Occipital lobe (tissue), 2 donors: Measurements from ENCODE around the gene CPNE9. TPM values are rescaled to one million over a fixed set of nuclear protein-coding genes. Genes with fewer than 3 reads are reported as not detected.

Experiments used
- DNase-seq: peaks from one replicate; lab custom pipeline; 2025; lab: John Stamatoyannopoulos, UW
- total RNA-seq: library from RNA; depleted of rRNA; stranded (reverse); fragments of >200 nt; gene quantifications from one replicate; pipeline ENCODE4 v1.2.3, GENCODE V29; 2014

CPNE9 gene
- total RNA-seq, 1 donor from 2014 or later = 0.31 TPM

DNA sequence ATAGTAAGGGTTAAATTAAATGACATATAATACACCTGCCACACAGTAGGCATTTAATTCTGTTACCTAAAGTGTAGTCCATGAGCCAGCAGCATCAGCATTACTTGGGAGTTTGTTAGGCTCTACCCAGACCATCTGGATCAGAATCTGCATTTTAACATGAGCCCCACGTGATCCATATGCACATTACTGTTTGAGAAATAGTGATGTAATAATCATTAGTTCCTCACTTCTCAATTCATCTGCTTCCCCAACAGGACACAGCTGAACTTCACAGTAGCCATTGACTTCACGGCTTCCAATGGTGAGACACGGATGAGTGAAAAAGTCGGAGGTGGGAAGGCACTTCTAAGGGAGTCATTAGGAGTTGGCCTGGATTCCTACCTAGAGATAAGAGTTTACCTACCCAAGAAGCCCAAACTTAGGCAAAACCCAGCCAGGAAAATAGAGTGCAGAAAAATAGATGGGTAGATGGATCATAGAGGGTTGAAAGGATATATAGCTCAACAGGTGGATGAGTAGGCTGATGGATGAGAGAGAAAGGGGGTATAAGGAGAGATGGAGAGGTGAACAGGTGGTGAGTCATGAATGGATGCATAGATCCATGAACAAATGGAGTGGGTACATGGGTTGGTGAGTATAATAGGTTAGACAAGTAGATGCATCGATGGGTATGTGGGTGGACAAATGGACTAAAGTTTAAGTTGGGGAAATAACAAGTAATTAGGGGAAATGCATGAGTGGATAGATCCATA is 13.3 kb downstream of the CPNE9 start:
- no peak for DNase-seq

DNA sequence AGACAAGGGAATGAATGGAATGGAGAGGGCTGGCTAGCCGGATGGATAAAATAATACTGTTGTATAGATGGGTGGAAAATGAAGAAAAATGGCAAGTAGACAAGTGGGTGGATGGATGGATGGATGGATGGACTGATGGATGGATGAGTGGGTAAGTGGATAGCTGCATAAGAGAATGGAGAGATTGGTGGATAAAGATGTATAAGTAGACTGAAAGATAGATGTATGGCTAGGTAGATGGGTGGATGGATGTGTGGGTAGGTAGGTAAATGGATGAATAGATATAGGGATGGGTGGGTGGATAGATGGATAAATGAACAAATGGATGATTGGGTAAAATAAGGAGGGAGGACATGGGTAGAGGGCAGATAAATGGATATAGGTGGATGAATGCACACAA is 13.9 kb downstream of the CPNE9 start:
- DNase-seq = no peak

DNA sequence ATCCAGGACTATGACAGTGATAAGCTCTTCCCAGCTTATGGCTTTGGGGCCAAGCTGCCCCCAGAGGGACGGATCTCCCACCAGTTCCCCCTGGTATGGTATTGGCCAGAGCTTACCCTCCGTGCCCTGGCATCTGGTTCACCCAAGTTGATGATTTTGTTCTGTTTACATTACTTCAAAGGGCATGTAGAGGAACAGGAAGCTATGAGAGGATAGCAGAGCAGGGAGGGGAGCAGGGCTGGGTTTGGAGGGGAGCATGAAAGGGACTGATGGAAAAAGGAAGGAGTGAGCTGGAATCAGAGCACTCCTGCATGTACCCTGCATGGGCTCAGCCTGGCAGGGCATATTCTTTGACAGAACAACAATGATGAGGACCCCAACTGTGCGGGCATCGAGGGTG is 14.5 kb downstream of the CPNE9 start:
- DNase-seq = no peak

DNA sequence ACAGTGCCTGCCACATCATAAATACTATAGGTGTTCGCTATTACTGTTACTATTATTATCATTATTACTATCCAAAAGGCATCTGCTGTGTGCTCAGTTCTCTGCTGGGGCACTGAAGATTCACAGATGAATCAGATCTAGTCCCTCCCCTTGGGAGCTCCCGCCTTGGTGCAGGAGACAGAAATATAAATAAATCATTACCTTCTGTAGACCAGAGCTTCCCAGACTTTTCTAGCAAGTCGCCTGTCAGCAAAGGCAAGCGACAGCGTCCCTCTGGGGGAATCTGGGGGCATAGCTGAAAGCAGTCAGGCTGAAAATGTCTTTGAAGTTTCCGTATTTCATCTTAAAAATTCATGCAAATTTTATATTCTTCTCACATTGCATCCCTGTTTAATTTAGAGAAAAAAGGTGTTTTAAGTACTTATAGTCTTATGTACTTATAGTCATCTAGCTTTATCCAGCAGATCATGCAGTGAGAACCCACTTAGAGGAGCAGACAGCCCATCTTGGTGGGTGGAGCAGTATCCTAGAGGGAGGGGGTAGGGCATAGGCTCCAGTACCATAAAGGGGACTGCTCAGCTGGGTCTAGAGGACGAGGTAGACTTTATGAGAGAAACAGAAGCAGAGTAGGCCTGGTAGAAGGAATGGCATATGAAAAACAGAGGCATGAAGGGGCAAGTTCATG is 17.5 kb downstream of the CPNE9 start:
- no peak for DNase-seq

DNA sequence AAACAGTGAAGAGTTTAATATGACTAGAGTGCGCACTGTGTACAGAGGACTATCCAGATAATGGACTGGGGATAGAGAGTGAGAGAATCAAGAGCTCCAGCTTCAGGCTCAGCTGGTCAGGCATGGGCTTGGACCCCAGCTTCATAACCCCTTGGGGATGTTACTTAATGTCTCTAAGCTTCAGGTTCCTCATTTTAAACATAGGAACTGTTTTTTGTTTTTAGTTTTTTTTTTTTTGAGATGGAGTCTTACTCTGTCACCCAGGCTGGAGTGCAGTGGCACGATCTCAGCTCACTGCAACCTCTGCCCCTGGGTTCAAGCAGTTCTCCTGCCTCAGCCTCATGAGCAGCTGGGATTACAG is 18.0 kb downstream of the CPNE9 start:
- DNase-seq = no peak

DNA sequence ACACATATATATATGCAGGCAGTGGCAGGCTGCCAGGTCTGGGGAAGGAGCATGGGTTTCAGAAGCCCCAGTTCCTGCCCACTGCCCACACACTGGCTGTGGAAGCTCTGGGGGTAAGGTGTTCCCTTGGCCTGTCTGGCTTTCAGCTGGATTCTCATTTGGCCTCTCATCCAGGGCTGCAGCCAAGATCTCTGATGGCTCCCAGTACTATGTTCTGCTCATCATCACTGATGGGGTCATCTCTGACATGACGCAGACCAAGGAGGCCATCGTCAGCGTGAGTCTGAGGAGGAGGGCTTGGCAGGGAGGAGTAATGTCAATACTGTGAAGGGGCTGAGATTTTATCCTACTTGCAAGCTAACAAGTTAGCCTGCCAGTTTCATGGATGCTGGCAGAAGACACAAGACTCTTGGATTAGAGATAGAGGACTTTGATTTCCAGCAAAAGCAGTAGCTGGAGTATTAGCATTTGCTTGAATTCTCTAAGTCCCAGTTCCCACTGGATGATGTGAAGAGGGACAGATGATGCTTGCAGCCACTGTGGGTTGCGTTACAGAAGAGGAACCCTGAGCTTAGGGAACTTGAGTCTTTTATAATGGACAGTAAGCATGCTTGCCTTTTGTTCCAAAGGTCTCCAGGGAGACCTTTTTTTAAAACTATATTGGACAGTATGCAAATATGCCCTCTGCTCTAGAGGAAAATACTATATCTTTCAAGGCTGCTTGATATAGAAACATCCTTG is 22.3 kb downstream of the CPNE9 start:
- DNase-seq = no peak

DNA sequence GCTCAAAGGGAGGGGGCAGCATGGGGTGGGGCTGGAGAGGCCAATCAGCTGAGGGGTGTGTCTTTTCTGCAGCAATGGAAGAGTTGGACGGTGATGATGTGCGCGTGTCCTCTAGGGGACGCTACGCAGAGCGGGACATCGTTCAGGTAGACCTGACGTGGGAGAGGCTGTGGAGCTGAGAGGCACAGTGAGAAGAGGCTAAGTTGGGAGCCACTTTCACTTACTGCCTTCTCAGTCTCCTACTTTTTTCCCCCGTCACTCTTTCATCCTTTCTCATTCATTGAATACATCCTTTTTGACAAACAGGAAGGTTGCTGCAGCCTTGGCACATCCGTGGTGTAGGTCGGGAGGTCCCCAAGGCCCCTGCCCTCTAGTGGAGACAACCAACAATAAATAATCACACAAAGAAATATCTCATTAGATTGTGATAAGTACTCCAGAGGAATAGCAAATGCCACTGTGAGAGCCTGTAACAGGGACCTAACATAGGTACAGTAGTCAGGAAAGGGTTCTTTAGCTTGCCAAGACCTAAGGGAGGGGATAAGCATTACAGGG is 23.5 kb downstream of the CPNE9 start:
- DNase-seq = no peak

DNA sequence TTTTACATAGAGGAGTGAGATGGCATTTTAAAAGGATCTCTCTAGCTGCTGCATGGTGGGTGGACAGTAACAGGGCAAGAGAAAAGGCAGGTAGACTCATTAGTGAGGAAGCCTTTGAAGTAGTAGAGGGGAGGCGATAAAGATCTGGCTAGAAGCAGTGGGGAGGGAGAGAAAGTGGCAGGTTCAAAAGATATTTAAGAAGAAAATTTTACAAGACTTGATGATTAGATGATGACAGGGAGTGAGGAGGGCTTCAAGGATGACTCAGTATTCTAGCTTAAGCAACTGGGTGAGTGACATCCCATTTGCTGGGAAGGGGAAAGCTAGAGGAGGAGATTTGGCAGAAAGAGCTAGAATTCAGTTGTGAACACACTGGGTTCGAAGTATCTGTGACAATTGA is 24.1 kb downstream of the CPNE9 start:
- DNase-seq = no peak

DNA sequence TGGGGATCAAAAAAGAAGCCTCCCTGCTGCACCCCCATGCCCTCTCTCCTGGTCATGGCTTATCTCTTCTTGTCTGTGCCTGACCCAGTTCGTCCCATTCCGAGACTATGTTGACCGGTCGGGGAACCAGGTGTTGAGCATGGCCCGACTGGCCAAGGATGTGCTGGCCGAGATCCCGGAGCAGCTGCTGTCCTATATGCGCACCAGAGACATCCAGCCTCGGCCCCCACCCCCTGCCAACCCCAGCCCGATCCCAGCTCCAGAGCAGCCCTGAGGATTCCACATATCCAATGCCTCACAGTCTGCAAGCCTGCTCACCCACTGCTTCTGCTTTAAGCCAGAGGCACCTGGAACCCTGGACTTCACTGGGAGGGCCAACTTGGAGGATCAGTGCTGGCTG is 25.8 kb downstream of the CPNE9 start:
- no peak for DNase-seq

DNA sequence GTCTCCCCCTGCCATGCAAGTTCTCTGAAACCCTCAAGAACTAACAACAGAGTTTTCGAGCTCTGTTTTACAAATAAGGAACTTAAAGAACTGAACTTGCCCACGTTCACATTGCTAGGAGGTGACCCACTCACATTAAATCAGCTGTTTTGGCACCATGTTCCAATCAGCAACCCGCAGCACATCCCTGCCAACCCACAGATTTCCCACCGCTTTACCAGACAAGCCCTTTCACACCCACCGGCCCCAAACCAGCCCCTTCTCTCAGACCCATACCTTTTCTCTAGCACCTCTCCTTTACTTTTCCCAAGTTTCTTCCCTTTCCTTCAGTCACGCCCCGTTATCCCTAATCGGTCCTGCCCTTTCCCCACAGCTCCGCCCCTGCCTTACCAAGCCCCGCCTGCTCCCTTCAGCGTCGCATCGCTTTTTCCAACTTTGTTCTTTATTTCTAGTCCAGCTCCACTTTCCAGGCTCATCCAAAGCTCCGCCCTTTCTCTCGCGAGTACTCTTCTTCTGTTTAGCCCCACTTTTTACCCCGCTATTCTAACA is 27.1 kb downstream of the CPNE9 start:
- DNase-seq = no peak

DNA sequence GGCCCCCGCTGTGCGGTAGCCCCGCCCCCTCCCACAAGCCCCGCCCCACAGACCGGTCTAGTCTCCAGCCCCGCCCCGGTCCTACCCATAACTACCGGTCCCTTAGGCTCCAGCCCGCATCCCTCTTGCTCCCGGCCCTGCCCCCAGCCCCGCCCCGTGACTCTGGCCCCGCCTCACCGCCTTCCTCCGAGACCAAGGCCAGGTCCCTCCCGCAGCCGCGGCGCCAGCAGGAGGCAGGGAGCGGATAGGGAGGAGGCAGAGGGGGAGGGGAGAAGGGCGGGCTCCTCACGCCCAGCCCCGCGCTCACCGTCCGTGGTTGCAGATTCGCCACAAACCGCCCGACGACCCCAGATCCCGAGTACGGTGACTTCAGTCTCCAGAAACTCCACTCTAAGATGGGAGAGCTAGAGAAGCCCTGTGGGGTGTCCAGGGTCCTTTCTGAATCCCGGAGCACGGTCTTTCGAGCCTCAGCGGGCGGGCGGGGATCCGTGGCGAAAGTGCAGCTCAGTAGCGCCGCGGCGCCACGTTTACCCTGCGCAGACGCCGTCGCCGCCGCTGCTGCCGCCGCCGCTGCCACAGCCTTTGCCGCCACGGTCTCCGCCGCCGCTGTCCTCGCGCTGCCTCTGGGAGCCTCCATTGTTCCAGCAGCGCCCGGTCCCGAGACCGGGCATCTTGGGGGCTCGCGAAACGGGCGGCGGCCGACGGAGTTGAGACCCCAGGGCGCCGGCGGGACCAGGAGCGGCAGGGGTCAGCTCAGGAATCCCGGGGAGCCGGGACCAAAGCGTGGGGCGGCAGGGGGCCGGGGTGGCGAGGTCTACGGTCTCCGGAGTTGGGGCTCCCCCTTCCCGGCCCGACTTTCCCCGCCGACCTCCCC is 27.8 kb downstream of the CPNE9 start, which contains the start of gene BRPF1:
TSS of gene BRPF1 (plus strand) at position 530 of the 874 bp plus-strand sequence. CDS start 2,406 bp downstream, outside the sequence.
- DNase-seq = peak; percentile 100

DNA sequence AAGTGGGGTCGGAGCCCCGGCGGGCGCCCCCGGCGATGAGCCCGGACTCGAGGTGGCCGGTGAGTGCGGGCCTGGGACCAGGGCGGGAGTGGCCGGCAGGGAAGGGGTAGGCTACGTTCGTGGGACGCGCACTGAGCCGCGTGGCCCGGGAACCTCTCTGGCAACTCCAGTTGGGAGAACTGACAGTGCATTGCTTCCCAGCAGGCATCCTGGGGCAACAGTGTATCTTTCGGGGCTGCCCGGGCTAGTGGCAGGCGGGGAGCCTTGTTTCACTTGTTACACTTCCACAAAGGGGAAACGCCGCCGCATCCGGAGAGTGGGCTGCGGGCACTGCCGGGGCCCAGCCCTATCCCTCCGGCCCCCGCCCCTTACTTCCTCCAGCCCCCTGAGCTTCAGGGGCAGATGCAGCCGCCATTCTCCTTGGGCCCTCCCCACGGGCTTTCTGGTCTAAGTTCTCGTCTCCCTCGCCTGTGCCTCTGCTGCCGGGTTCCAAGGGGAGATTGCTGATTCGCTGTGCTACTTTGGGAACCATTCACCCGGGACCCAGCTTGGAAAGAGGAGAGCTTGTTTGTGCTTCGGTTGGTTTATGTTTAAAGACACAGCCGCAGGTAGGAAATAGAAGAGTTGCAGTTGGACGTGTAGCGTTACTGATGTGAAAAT is 28.6 kb downstream of the CPNE9 start:
- no peak for DNase-seq

DNA sequence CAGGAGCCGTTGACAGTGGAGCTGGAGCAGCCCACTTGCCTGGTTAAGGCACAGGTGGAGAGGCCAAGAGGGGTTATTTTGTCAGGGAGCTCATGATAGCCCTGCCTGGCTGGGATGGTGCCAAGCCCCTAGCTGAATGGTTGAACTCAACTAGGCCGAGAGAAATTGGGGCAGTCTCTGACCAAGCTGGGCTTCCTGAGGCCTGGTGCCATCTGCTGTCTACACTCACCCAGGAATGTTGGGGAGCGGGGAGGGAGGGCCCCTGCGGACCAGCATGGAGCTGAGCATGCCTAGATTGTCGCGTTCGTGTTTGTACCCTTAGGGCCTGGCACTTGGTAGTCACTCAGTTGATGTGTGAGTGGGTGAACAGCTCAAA is 29.1 kb downstream of the CPNE9 start:
- no peak for DNase-seq

DNA sequence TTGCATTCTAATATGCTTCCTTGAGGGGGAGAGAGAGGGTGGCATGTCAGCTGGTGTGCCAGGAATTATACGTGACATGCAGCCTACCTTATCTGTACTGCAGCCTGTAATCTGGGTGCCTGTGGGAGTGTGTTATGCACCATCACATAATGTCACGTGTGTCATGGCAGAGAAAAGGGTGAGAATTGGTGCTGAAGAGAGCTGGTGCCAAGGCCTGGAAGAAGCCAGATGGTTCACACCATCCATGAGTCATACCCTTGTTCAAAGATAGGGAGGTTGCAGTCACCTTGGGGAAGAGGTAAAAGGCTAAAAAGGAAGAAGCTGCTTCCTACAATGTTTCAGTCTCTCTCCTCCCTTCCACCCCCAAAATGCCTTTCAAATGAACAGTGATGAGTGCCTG is 33.2 kb downstream of the CPNE9 start:
- DNase-seq = peak; percentile 38

DNA sequence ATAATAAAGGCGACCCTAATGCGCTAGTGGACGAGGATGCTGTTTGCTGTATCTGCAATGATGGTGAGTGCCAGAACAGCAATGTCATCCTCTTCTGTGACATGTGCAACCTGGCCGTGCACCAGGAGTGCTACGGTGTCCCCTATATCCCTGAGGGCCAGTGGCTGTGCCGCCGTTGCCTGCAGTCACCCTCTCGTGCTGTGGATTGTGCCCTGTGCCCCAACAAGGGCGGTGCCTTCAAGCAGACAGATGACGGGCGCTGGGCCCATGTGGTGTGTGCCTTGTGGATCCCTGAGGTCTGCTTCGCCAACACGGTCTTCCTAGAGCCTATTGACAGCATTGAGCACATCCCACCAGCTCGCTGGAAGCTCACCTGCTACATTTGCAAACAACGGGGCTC is 35.5 kb downstream of the CPNE9 start:
- DNase-seq = no peak

DNA sequence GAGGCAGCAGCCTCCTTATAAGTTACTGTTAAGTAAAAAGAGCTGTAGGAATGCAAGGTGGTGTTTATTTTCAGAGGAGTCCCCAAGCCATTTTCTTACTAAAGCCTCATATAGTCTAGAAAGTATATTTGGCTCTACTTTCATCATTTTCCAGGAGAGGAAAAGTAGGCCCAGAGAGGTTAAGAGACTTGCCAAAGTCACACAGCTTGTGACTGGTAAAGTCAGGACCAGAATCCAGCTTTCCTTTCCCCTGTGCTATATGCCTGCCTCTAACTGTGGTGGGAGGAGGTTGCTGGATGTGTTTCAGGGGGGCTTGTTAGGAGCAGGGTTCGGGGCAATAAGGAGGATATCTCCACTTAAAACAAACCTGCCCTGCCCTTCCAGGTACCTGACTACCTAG is 38.9 kb downstream of the CPNE9 start:
- DNase-seq = no peak

DNA sequence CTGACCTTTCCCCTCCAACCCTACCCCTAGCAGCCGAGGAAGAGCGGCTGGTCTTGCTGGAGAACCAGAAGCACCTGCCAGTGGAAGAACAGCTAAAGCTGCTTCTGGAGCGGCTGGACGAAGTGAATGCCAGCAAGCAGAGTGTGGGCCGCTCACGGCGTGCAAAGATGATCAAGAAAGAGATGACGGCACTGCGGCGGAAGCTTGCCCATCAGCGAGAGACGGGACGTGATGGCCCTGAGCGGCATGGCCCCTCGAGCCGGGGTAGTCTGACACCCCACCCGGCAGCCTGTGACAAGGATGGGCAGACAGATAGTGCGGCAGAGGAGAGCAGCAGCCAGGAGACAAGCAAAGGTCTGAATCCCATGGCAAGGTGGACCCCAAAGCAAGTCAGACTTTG is 39.9 kb downstream of the CPNE9 start:
- no peak for DNase-seq

DNA sequence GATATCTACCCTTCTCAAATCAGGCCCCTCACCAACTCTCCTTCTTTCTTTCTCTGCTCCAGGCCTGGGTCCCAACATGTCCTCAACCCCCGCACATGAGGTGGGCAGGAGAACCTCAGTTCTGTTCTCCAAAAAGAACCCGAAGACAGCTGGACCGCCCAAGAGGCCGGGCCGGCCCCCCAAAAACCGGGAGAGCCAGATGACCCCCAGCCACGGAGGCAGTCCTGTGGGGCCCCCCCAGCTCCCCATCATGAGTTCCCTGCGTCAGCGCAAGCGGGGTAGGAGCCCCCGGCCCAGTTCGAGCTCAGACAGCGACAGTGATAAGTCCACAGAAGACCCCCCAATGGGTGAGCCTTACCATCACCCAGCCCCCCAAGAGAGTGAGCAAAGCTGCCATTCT is 40.5 kb downstream of the CPNE9 start:
- DNase-seq = no peak

DNA sequence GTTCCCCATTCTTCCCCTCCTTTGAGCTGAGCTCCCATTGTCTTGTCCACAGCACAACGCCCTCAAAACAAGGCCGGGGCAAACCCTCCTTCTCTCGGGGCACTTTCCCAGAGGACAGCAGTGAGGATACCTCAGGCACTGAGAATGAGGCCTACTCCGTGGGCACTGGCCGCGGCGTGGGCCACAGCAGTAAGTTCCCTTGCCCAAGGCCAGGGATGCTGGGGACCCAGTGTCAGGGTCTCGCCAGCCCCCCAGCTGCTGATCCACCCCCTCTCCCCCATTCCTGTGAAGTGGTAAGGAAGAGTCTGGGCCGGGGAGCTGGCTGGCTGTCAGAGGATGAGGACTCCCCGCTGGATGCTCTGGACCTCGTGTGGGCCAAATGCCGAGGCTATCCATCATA is 41.9 kb downstream of the CPNE9 start:
- DNase-seq = no peak

DNA sequence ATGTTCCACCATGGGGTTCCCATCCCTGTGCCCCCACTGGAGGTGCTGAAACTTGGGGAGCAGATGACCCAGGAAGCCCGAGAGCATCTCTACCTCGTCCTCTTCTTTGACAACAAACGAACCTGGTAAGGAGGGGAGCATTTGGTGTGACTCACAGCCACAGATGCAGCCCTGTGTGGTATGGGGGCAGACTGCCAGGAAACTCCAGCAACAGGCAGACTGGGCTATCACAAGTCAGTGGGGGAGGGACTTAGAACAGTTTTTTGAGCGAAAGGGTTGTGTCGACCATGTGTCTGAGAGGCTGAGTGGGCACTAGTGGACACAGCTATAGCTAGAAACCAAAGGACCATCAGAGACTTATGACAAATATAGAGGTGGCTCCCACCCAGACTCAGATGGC is 42.7 kb downstream of the CPNE9 start:
- peak; percentile 38 for DNase-seq
